Activated CD8-positive, alpha-beta memory T cell treated with anti-CD3 and anti-CD28 coated beads for 24 hours (primary cell): ENCODE results near the gene OST4.

Source experiments
- DNase-seq: peaks from one replicate; pipeline ENCODE4 v3.0.0-alpha.2; 2020

The OST4 gene

DNA sequence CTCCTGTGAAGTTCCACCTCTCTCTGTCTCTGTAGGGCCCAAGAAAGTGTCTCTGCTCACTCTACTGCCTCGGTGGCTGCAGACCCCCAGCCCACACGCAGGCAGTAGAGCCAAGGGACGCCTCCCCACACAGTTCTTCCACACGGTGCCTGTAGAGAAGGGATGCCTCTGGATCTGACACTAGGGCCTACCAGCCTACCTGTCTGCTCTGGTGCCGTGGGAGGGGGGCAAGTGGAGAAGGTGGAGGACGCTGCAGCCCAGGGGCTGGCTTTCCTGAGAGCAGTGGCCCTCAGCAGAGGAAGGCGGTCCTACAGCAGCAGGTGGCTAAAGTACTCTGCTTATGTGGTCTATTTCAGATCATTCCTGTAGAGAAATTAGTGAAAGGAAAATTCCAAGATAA is 47.7 kb downstream of the OST4 start:
- DNase-seq = no peak

DNA sequence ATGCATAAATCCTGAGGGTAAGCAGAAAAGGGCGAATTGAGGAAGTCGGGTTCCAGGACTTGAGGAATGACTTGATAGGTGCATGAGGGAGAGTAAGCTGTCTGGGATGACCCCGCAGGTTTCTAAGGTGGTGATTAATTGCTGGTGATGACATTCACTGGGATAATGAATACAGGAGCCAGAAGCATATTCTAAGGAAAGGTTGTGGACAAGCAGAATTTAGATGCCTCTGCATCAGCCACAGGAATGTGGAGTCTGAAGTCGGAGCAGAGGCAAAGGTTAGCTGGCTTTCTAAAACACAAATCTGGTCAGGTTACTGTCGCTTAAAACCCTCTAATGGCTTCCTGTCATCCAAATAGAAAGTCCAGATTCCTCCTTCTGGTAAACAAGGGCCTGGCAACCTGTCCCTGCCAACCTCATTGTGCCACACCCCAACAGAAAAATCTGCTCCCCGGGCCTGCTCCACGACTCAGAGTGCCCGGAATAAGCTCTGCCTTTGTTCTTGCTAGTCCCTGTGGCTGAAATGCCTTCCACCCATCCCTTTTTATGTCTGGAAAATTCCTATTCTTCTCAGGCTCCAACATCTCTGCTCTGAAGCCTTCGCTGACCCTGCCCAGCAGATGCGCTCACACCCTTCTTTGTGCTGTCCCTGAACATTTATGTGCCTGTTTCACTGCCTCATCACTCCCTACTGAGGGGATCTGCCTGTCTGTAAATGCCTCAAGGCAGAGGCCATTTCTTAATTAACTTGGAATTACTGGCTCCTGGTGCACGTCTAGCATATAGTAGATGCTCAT is 50.0 kb downstream of the OST4 start:
- no peak for DNase-seq
